Measurements from ENCODE around the gene PEPD.

Gene PEPD

DNA sequence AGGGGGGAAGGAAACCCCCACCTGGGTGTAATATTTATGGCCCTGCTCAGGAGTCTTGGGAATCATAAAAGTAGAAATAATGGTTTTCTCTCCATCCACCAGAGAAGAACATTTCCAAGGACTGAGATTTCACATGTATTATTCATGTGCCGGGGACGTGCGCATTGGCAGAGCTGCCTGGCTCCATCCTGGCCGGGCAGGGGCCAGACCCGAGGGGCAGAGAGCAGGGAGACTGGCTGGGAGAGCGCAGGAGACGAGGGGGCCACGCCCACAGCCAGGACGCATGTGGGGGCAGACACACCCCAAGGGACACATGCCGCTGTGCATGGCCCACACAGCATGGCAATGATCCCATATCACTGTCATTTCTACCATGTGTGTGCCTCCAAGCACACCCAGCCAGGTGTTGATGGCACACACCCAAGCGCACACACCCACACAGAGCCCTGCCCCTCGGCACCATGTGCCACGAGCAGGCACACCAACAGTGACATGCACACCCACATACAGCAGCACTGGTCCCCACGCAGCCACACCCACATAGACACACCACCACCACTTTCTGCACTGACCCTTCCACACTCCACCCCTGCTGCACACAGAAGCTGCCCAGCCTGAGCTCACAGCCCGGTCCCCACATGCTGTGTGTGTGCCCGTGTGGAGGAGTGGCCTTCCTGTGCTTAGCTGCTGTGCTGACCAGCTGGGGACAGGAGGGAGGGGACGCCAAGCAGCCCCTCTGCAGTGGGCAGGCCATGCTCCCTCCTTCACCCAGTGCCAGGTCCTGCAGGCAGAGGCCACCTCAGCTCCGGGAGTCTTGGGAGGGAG lies 108.8 kb downstream of the PEPD start:
- in situ Hi-C loops (cut with HindIII; ENCODE audit: low sequenced_read_pairs), result no loop called here

DNA sequence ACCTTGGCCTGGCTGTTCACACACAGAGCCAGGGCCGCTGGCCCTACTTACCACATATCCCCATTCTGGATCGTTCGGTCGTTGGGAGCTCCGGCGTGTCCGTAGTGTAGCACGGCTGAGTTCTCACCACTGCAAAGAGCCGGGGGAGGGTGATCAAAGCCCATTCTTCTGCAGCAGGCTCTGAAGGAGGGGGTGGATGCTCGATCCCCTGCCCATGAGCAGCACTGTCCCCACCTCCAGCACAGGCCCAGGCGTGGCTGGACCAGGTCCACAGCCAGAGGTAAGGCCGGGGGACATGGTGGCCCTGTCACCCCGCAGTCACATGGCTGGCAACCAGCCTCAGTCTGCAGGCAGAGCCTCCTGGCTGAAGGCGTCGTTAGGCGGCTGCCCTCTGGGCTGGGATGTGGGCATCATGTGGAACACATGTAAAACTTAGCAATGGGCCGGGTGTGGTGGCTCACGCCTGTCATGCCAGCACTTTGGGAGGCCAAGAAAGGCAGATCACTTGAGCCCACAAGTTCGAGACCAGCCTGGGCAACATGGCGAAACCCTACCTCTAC lies 109.9 kb downstream of the PEPD start:
- in situ Hi-C loops (cut with HindIII; ENCODE audit: low sequenced_read_pairs), result no loop called here

DNA sequence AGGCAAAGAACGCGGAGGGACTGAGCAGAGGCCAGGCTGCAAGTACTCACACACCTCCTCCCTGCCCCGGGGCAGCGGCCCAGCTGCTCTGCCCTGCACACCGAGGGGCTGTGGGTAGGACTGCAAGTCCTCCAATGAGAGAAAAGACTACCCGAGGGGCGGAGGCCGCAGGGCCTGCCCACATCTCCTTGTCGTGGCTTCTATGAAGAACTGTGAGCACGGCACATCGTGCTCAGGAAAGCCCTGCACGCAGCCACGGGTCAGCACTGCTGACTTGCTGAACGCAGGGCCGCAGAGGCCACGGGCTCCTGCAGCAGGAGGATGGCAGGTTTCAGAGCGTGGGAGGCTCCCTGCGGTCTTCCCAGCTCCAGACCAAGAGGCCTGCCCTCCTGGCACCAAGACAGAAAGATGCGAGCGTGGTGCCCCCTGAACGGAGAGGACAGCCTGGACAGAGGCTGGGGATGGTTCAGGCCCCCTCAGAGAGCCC lies 110.6 kb downstream of the PEPD start:
- in situ Hi-C loops (cut with HindIII; ENCODE audit: low sequenced_read_pairs), result no loop called here

DNA sequence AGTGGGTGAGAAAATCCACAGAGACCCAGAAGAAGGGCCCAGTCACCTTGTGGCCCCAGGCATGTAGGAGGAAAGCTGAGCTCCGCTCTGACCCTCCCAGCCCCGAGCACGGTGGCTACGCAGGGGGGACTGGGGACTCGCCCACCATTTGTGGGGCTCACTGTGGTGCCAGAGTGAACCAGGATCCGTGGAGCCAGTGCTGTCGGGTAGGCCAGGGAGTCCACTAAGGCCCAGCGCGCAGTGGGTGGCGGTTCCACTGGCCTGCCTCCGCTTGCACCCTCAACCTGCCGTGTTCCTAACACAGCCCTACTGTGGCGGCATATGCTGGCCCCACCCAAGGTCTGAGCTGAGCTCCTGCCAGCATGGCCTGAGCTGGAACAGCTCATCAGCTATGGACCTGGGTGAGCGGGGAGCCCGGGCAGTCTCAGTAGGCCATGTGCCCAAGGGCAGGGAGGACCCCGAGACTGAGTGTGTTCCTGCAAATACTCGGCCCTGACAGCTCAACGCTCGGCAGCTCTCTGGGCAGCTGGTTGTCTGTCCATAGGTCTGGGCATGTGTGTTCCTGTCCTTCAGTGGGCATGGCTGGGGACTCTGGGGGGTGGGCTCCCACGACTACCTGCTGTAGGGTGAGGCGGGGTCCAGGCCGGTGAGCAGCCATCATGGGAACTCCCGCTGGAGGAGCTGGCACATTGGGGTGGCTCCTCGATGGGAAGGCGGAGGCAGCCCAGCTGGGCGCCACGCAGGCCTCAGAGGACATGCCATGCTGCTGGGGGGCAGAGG lies 111.5 kb downstream of the PEPD start:
- in situ Hi-C loops (cut with HindIII; ENCODE audit: low sequenced_read_pairs), result no loop called here

GRCh38 chr19:33408538-33409434 lies 112.8 kb downstream of the PEPD start:
- in situ Hi-C loops (cut with HindIII; ENCODE audit: low sequenced_read_pairs), result no loop called here

GRCh38 chr19:33408116-33408515 lies 113.5 kb downstream of the PEPD start:
- in situ Hi-C loops (cut with HindIII; ENCODE audit: low sequenced_read_pairs), result no loop called here

GRCh38 chr19:33407716-33408115 lies 113.9 kb downstream of the PEPD start:
- in situ Hi-C loops (cut with HindIII; ENCODE audit: low sequenced_read_pairs), result no loop called here

DNA sequence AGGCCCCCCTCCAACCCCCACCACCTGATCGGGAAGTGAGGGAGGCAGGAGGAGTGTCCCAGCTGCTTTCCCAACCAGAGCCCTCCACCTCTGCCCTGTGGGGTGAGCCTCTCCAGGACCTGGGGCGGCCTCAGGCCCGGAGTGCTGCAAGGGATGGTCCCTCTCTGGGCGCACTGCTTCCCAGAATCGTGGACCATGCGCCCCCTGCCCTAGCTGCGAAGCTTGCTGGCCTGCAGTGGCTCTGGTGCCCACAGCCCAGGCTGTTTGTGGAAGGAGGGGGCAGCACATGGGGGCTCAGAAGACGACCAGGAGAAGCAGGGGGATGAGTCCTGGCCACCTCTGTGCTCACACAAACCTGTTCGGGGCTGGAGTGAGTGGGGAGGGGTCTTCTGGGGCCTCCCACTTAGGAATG lies 114.4 kb downstream of the PEPD start:
- in situ Hi-C loops (cut with HindIII; ENCODE audit: low sequenced_read_pairs), result no loop called here

GRCh38 chr19:33406521-33407139 lies 115.0 kb downstream of the PEPD start:
- in situ Hi-C loops (cut with HindIII; ENCODE audit: low sequenced_read_pairs), result no loop called here

- in situ Hi-C loops (cut with HindIII; ENCODE audit: low sequenced_read_pairs), result no loop called here
Measured at GRCh38 chr19:33405553-33406461, 115.8 kb downstream of the PEPD start.

GRCh38 chr19:33405254-33405552 lies 116.4 kb downstream of the PEPD start:
- in situ Hi-C loops (cut with HindIII; ENCODE audit: low sequenced_read_pairs), result no loop called here

DNA sequence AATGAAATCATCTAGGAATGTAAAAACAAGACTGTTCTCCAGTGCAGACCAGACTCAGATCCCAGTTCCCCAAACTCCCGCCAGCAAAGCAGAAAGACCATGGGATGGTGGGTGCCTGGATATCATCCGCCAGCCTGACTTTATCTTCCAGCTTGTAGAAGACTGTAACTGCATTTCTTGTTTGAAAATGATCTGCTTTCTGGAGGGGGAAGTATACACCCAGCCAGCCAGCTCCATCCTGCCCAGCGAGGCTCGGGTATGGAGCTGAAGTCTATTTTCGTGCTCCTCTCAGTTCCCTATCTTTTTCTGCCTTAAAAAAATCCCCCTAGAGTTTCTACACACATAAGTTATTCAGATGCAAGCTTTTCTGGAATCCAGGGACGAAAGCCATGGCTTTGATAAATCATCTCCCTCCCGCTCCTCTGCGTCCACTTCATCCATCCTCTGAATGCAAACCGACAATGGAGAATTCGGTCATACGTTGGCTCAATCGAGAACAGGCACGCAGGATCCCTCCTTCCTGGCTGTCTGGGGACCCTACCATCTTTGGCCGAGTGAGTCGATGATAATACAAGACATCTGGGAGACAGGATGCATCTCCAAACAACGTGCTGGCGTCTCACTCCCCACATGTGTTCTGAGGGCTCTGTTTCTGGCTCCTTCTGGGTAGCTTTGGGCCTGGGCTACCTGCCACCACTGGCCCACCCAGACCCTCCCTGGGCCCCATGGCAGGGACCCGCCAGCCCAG lies 116.9 kb downstream of the PEPD start:
- in situ Hi-C loops (cut with HindIII; ENCODE audit: low sequenced_read_pairs), result no loop called here

DNA sequence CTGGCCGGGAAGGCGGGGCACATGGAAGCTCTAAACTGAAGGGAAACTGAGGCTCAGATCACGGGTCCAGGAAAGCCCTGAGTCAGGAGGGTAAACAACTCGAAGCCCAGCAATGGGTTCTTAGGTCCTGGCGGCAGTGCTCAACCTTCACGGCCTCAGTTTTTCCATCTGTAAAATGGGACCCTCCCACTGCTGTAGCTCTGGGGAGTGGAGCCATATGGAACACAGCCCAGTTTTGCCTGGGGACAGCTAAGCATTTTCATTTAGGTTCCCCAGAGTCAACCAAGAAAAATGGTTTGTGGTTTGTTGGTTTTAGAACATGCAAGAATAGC lies 117.7 kb downstream of the PEPD start:
- in situ Hi-C loops (cut with HindIII; ENCODE audit: low sequenced_read_pairs), result no loop called here

DNA sequence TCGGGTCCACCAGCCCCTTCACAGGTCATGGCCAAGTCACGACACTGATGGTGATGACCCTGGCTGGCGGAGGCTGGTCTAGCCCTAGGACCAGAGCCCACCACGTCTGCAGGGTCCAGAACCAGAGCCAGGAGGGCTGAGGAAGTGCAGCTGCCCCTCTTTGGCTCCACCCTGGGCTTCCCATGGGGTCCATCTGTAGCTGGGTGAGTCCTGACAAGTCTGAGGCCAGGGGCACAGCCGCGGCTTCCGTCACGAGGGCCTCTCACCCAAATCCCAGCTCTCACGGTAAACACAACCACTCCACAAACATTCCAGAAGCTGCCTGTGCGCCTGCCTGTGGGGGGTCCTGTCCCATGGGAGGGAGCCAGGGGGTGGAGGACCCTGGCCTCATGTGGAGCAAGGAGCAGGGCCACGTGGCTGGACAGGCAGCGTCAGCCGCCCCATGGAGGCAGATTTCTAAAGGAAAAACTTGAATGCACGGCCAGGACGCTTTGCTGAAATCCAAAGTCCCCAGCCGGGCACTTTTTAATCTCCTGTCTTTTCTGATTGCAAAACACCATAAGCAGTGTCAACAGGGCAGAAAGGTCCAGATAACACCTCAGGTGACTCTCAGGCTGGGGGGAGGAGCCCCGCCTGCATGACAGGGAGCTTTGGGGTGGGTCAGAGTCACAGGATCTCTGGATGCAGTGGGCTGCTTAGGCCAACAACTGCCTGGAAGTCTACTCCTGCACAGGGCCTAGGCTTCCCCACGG lies 118.2 kb downstream of the PEPD start:
- in situ Hi-C loops (cut with HindIII; ENCODE audit: low sequenced_read_pairs), result no loop called here

- in situ Hi-C loops (cut with HindIII; ENCODE audit: low sequenced_read_pairs), result no loop called here
Measured at GRCh38 chr19:33402421-33403220, 119.0 kb downstream of the PEPD start.

- in situ Hi-C loops (cut with HindIII; ENCODE audit: low sequenced_read_pairs), result no loop called here
Measured at GRCh38 chr19:33401683-33402420, 119.7 kb downstream of the PEPD start.

Measured in endothelial cell of hepatic sinusoid (primary cell).